GM19239 (cell line): Measurements from ENCODE around the gene CAMTA1.

Experiments used
- DNase-seq: peaks from one replicate; pipeline ENCODE4 v3.0.0; 2011; ENCODE audit warnings: low spot score; ENCODE audit not compliant: insufficient read length
- FAIRE-seq: peaks from 2 replicates; lab custom pipeline; 2011; peaks lifted over from hg19 to GRCh38; lab: Jason Lieb, UNC

CAMTA1 gene

GRCh38 chr1:7575041-7575400 lies 789.8 kb downstream of the CAMTA1 start:
- DNase-seq (no peak), FAIRE-seq (no peak)

- FAIRE-seq (no peak), DNase-seq (no peak)
Observed at GRCh38 chr1:7576946-7577657, 791.8 kb downstream of the CAMTA1 start.

- no peak for FAIRE-seq
Observed at GRCh38 chr1:7578206-7578605, 793.0 kb downstream of the CAMTA1 start.

GRCh38 chr1:7579016-7579415 lies 793.8 kb downstream of the CAMTA1 start:
- DNase-seq = no peak
- FAIRE-seq = no peak

More at GRCh38 chr1:7578206-7578605, 793.0 kb downstream of the CAMTA1 start:
- DNase-seq = no peak

- no peak for FAIRE-seq
- DNase-seq = no peak
Observed at GRCh38 chr1:7579831-7580804, 794.9 kb downstream of the CAMTA1 start.

- no peak for DNase-seq
- no peak for FAIRE-seq
Observed at GRCh38 chr1:7580923-7581753, 795.9 kb downstream of the CAMTA1 start.

- FAIRE-seq (no peak), DNase-seq (no peak)
Observed at GRCh38 chr1:7581754-7582459, 796.7 kb downstream of the CAMTA1 start.

- FAIRE-seq (no peak), DNase-seq (no peak)
Observed at GRCh38 chr1:7582460-7582972, 797.3 kb downstream of the CAMTA1 start.

GRCh38 chr1:7583291-7584096 lies 798.2 kb downstream of the CAMTA1 start:
- FAIRE-seq = no peak
- DNase-seq = no peak

GRCh38 chr1:7584157-7584556 lies 798.9 kb downstream of the CAMTA1 start:
- FAIRE-seq (no peak), DNase-seq (no peak)

- FAIRE-seq = no peak
- no peak for DNase-seq
Observed at GRCh38 chr1:7584643-7585042, 799.4 kb downstream of the CAMTA1 start.

- FAIRE-seq (no peak), DNase-seq (no peak)
Observed at GRCh38 chr1:7585216-7585907, 800.1 kb downstream of the CAMTA1 start.

- FAIRE-seq (no peak), DNase-seq (no peak)
Observed at GRCh38 chr1:7586031-7586941, 801.0 kb downstream of the CAMTA1 start.

- no peak for FAIRE-seq
Observed at GRCh38 chr1:7587108-7587772, 802.0 kb downstream of the CAMTA1 start.

GRCh38 chr1:7587773-7588456 lies 802.7 kb downstream of the CAMTA1 start:
- FAIRE-seq (no peak), DNase-seq (no peak)

More at GRCh38 chr1:7587108-7587772, 802.0 kb downstream of the CAMTA1 start:
- DNase-seq = no peak

GRCh38 chr1:7588457-7588827 lies 803.2 kb downstream of the CAMTA1 start:
- FAIRE-seq = no peak

More at GRCh38 chr1:7588457-7588827, 803.2 kb downstream of the CAMTA1 start:
- DNase-seq = no peak
